Mesodermal cell (in vitro differentiated cells): ENCODE results near the gene MACROH2A1.

Experiments used
- H3K27ac ChIP-seq: 2 replicates; pipeline ENCODE4 v1.7.0; 2013; ENCODE audit warnings: mild to moderate bottlenecking, low read depth, low read length, moderate library complexity; ENCODE audit not compliant: severe bottlenecking
- H3K36me3 ChIP-seq: 2 replicates; pipeline ENCODE4 v1.7.1; 2013; ENCODE audit warnings: mild to moderate bottlenecking, low read length, moderate library complexity; ENCODE audit not compliant: control insufficient read depth, insufficient read depth
- H3K4me1 ChIP-seq: one replicate; pipeline ENCODE4 v1.7.1; 2013; ENCODE audit warnings: mild to moderate bottlenecking, low read length; ENCODE audit not compliant: insufficient read depth, control insufficient read depth, poor library complexity, severe bottlenecking
- H3K4me3 ChIP-seq: 2 replicates; pipeline ENCODE4 v1.7.0; 2013; ENCODE audit warnings: low read length, control low read depth, mild to moderate bottlenecking; ENCODE audit not compliant: insufficient read depth, poor library complexity, severe bottlenecking; ENCODE audit errors: extremely low read depth
- H3K9me3 ChIP-seq: 2 replicates; pipeline ENCODE4 v1.7.1; 2013; ENCODE audit warnings: mild to moderate bottlenecking, low read length, moderate library complexity; ENCODE audit not compliant: control insufficient read depth
- WGBS, 2 experiments: methylation state at CpG; one replicate each; pipeline ENCODE4 v1.1.5; 2013; ENCODE audit warnings: missing lambda C conversion rate in 2 of 2; ENCODE audit not compliant: insufficient coverage in 2 of 2; 5-methylcytosine and 5-hydroxymethylcytosine counted together

MACROH2A1 gene

GRCh38 chr5:135386886-135387628 lies 12.0 kb downstream of the MACROH2A1 start:
- Histone ChIP-seq H3K9me3 (no peaks in the 10 kb centered on the region), H3K27ac (no peak overlapping the region), H3K4me3 (no peak overlapping the region), H3K4me1 (peaks cover 23% of the 10 kb centered on the region), H3K36me3 (peaks cover 90% of the 10 kb centered on the region)
- 95 to 98% methylated on average over 7 of the region's 8 CpGs for WGBS, 2 experiments

- peaks cover 93% of the 10 kb centered on the region for H3K36me3 ChIP-seq
- H3K9me3 ChIP-seq = no peaks in the 10 kb centered on the region
- H3K4me1 ChIP-seq = peaks cover 15% of the 10 kb centered on the region
- WGBS, 2 experiments = 100% methylated on average over 1 of the region's 3 CpGs; no CpG with 5 or more reads in 1 of the 2 experiments
- H3K27ac ChIP-seq = no peak overlapping the region
- H3K4me3 ChIP-seq = no peak overlapping the region
Observed at GRCh38 chr5:135386096-135386495, 12.9 kb downstream of the MACROH2A1 start.

- Histone ChIP-seq H3K9me3 (no peaks in the 10 kb centered on the region), H3K4me3 (no peak overlapping the region), H3K27ac (no peak overlapping the region), H3K36me3 (peaks cover 90% of the 10 kb centered on the region), H3K4me1 (peaks cover 10% of the 10 kb centered on the region)
- WGBS, 2 experiments = 70 to 89% methylated on average over 2 to 3 of the region's 3 CpGs
Observed at GRCh38 chr5:135385576-135385975, 13.5 kb downstream of the MACROH2A1 start.

- Histone ChIP-seq H3K4me3 (no peak overlapping the region), H3K27ac (no peak overlapping the region), H3K36me3 (peaks cover 88% of the 10 kb centered on the region), H3K9me3 (no peaks in the 10 kb centered on the region), H3K4me1 (peaks cover 10% of the 10 kb centered on the region)
Observed at GRCh38 chr5:135384898-135385297, 14.1 kb downstream of the MACROH2A1 start.

- H3K36me3 ChIP-seq = peaks cover 86% of the 10 kb centered on the region
Observed at GRCh38 chr5:135383803-135384495, 15.1 kb downstream of the MACROH2A1 start.

GRCh38 chr5:135382981-135383380 lies 16.1 kb downstream of the MACROH2A1 start:
- Histone ChIP-seq H3K36me3 (peaks cover 86% of the 10 kb centered on the region), H3K4me1 (peaks cover 18% of the 10 kb centered on the region), H3K4me3 (no peak overlapping the region), H3K9me3 (no peaks in the 10 kb centered on the region), H3K27ac (no peak overlapping the region)
- WGBS, 2 experiments = 90 to 100% methylated on average over 1 of the region's 3 CpGs

More at GRCh38 chr5:135383803-135384495, 15.1 kb downstream of the MACROH2A1 start:
- H3K4me3 ChIP-seq = no peak overlapping the region
- H3K27ac ChIP-seq = no peak overlapping the region
- 96 to 100% methylated on average over 2 of the region's 3 CpGs for WGBS, 2 experiments
- no peaks in the 10 kb centered on the region for H3K9me3 ChIP-seq
- H3K4me1 ChIP-seq = peaks cover 18% of the 10 kb centered on the region

- Histone ChIP-seq H3K4me3 (no peak overlapping the region), H3K36me3 (peaks cover 87% of the 10 kb centered on the region), H3K4me1 (peaks cover 18% of the 10 kb centered on the region), H3K9me3 (no peaks in the 10 kb centered on the region), H3K27ac (peak overlapping the region; percentile 41)
- 67 to 100% methylated on average over 2 to 3 of the region's 3 CpGs for WGBS, 2 experiments
Observed at GRCh38 chr5:135382106-135382790, 16.8 kb downstream of the MACROH2A1 start.

GRCh38 chr5:135379046-135379654 lies 19.9 kb downstream of the MACROH2A1 start:
- Histone ChIP-seq H3K9me3 (no peaks in the 10 kb centered on the region), H3K4me1 (peaks cover 15% of the 10 kb centered on the region), H3K27ac (no peak overlapping the region), H3K4me3 (no peak overlapping the region), H3K36me3 (peaks cover 87% of the 10 kb centered on the region)
- 98 to 100% methylated on average over 4 to 6 of the region's 7 CpGs for WGBS, 2 experiments

GRCh38 chr5:135377751-135378680 lies 21.0 kb downstream of the MACROH2A1 start:
- H3K27ac ChIP-seq = no peak overlapping the region
- H3K36me3 ChIP-seq = peaks cover 83% of the 10 kb centered on the region
- H3K9me3 ChIP-seq = no peaks in the 10 kb centered on the region
- H3K4me3 ChIP-seq = no peak overlapping the region
- peaks cover 19% of the 10 kb centered on the region for H3K4me1 ChIP-seq
- 93 to 98% methylated on average over 15 to 16 of the region's 17 CpGs for WGBS, 2 experiments
